Measurements from ENCODE around the gene PGBD1. TPM values are rescaled to one million over a fixed set of nuclear protein-coding genes. Genes with fewer than 3 reads are reported as not detected.

The PGBD1 gene
- total RNA-seq, 1 experiment from 2014 or later, result 9.0 TPM

GRCh38 chr6:28335564-28336283 lies 54.4 kb downstream of the PGBD1 start, which contains the start of gene ZSCAN31:
TSS of gene ZSCAN31 (minus strand) at chr6:28336148. CDS start at chr6:28329683, 6,465 bp downstream.
- Histone ChIP-seq H3K9me3 (ENCODE audit: low read length) (no peaks in the 10 kb centered on the region), H3K36me3 (ENCODE audit: low read depth, low read length) (no peaks in the 10 kb centered on the region), H3K4me1 (ENCODE audit: insufficient read depth, low read length) (peaks cover 12% of the 10 kb centered on the region), H3K9me2 (replicated peaks; ENCODE audit: low read length) (no peaks in the 10 kb centered on the region), H4K20me1 (ENCODE audit: low read length) (no peaks in the 10 kb centered on the region), H3F3A (ENCODE audit: low read length, unreplicated experiment) (no peaks in the 10 kb centered on the region), H2AFZ (ENCODE audit: low read length) (peak within 1 kb of the TSS; percentile 86), H3K27ac (ENCODE audit: low read length) (peak within 1 kb of the TSS; percentile 83), H3K79me2 (ENCODE audit: low read length) (no peaks in the 10 kb centered on the region), H3K4me2 (ENCODE audit: low read length) (peak within 1 kb of the TSS; percentile 96), H3K4me3 (ENCODE audit: low read length) (peak within 1 kb of the TSS; percentile 75), H3K27me3 (ENCODE audit: low read length) (no peaks in the 10 kb centered on the region), H3K9ac (ENCODE audit: low read length) (peak within 1 kb of the TSS; percentile 70)
- POLR2A ChIA-PET (ENCODE audit: unreplicated experiment), result interaction anchor here (0.5 to 1.2 kb wide), 4 partner anchors 15 to 116 kb away, joined by 3 to 8 read pairs (median 3); partner anchors contain the start of gene ZSCAN26
- TF ChIP-seq, protein P1, sequence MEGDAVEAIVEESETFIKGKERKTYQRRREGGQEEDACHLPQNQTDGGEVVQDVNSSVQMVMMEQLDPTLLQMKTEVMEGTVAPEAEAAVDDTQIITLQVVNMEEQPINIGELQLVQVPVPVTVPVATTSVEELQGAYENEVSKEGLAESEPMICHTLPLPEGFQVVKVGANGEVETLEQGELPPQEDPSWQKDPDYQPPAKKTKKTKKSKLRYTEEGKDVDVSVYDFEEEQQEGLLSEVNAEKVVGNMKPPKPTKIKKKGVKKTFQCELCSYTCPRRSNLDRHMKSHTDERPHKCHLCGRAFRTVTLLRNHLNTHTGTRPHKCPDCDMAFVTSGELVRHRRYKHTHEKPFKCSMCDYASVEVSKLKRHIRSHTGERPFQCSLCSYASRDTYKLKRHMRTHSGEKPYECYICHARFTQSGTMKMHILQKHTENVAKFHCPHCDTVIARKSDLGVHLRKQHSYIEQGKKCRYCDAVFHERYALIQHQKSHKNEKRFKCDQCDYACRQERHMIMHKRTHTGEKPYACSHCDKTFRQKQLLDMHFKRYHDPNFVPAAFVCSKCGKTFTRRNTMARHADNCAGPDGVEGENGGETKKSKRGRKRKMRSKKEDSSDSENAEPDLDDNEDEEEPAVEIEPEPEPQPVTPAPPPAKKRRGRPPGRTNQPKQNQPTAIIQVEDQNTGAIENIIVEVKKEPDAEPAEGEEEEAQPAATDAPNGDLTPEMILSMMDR (conservative IDR thresholded peaks at IDR 0.05; ENCODE audit: low read depth, low read length), result no peak
- no peak for TF ChIP-seq EZH2phosphoT487 (IDR thresholded peaks at IDR 0.05; ENCODE audit: borderline replicate concordance, low read length)
- CTCF ChIA-PET, result interaction anchor here (0.6 to 1.0 kb wide), 3 partner anchors 20 to 117 kb away, joined by 3 to 5 read pairs (median 4); partner anchors contain the start of gene PGBD1
- BruUV-seq (replicated peaks), result TSS peak; percentile 86
- DNase-seq, result peak; percentile 97
- intact Hi-C loops (cut with micrococcal nuclease), result loop anchor here (1.0 to 5.0 kb wide), 5 partner anchors 48 to 198 kb away; partner anchors contain the start of genes PGBD1, ZSCAN26 and ZSCAN9
- peak; percentile 85 for ATAC-seq

DNA sequence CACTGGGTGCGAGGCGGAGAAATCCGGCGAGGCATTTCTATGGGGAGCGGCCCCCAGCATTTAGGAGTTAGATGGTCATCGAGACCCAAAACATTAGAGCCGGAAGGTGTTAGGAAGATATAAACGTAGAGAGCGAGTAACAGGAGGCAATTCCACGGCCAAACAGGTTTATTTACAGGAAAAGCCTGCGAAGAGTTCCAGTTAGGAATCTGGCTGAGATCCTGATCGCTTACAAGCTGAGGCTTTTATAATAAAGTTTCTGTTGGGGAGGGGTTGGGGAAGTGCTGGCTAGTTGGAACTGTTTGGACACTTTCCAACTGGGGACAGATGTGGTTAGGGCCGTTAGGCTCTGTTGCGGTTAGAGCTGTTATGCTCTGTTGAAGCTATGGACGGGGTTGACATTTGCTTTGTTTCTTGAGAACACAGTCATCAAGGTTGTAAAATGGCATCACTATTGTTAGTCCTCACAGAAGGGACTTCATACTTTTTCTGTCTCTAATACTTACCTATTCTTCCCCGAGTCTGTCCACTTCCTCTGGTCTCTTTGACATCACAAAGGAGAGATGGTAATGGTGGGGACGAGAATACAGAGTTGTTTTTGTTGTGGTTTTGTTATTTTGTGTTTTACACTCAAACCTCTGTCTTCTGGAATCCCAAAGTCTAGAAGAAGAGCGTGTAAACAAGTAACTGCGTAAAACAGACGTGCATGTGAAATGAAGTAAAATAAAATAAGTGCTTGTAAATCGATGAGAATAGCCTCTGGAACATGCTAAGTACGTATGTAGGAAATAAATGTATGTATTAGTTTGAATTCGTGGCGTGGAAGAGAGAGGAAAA lies 55.1 kb downstream of the PGBD1 start:
- Histone ChIP-seq H3K9ac (ENCODE audit: low read length) (peak overlapping the region; percentile 70), H4K20me1 (ENCODE audit: low read length) (no peaks in the 10 kb centered on the region), H3K9me3 (ENCODE audit: low read length) (no peaks in the 10 kb centered on the region), H3K4me3 (ENCODE audit: low read length) (peak overlapping the region; percentile 75), H3K4me1 (ENCODE audit: insufficient read depth, low read length) (peaks cover 12% of the 10 kb centered on the region), H3K36me3 (ENCODE audit: low read depth, low read length) (no peaks in the 10 kb centered on the region), H3K4me2 (ENCODE audit: low read length) (peak overlapping the region; percentile 96), H3K27me3 (ENCODE audit: low read length) (no peaks in the 10 kb centered on the region), H2AFZ (ENCODE audit: low read length) (peak overlapping the region; percentile 86), H3K79me2 (ENCODE audit: low read length) (no peaks in the 10 kb centered on the region), H3K9me2 (replicated peaks; ENCODE audit: low read length) (no peaks in the 10 kb centered on the region), H3F3A (ENCODE audit: low read length, unreplicated experiment) (no peaks in the 10 kb centered on the region), H3K27ac (ENCODE audit: low read length) (peak overlapping the region; percentile 83)
- no TSS peak for BruUV-seq (replicated peaks)
- peak; percentile 23 for ATAC-seq
- intact Hi-C loops (cut with micrococcal nuclease), result loop anchor here (5.0 kb wide), 3 partner anchors 69 to 199 kb away; partner anchors contain the start of genes ZSCAN26 and ZSCAN9
- ChIA-PET CTCF (no interaction called here), POLR2A (ENCODE audit: unreplicated experiment) (interaction anchor here (0.5 to 1.2 kb wide), 2 partner anchors 69 to 117 kb away, joined by 3 to 8 read pairs; partner anchors contain the start of gene ZSCAN26)
- no peak for TF ChIP-seq EZH2phosphoT487 (IDR thresholded peaks at IDR 0.05; ENCODE audit: borderline replicate concordance, low read length)
- no peak for TF ChIP-seq EZH2 (IDR thresholded peaks at IDR 0.05; ENCODE audit: low read length, unreplicated experiment)
- TF ChIP-seq, protein P1 (conservative IDR thresholded peaks at IDR 0.05; ENCODE audit: low read depth, low read length), result no peak
- peak; percentile 72 for DNase-seq
